HFFc6 (cell line): Measurements from ENCODE around the gene NBAS. TPM values are rescaled to one million over a fixed set of nuclear protein-coding genes. Genes with fewer than 3 reads are reported as not detected.

Experiments used
- DNase-seq: peaks from one replicate; pipeline ENCODE4 v3.0.0-alpha.2; 2018
- H3K27ac Mint-ChIP-seq: 2 replicates; pipeline ENCODE4 v1.8.0; 2020; ENCODE audit warnings: mild to moderate bottlenecking, mixed read lengths
- H3K27me3 Mint-ChIP-seq: 2 replicates; pipeline ENCODE4 v1.8.0; 2021; ENCODE audit warnings: mild to moderate bottlenecking, moderate library complexity, mixed read lengths; ENCODE audit not compliant: insufficient read depth
- H3K36me3 Mint-ChIP-seq: 2 replicates; pipeline ENCODE4 v1.8.0; 2021; ENCODE audit warnings: low read depth, mixed read lengths
- H3K4me1 Mint-ChIP-seq: 2 replicates; pipeline ENCODE4 v1.8.0; 2020; ENCODE audit warnings: low read depth, mixed read lengths
- H3K4me3 Mint-ChIP-seq: 2 replicates; pipeline ENCODE4 v1.8.0; 2020; ENCODE audit warnings: mild to moderate bottlenecking, moderate library complexity, mixed read lengths
- H3K9me3 Mint-ChIP-seq: 2 replicates; pipeline ENCODE4 v1.8.0; 2020; ENCODE audit warnings: mild to moderate bottlenecking, mixed read lengths
- total RNA-seq, 6 experiments: library from RNA; stranded (reverse); fragmentation: NEBNext Ultra II Directional; extraction: Animal tissue kit (Norgen Biotek cat#: 25700); gene quantifications; 2 replicates in 1 of 6; 3 replicates in 5 of 6; pipeline ENCODE4 v1.2.3, GENCODE V29; 2021
- TF ChIP-seq, protein P1 (sequence below): fragments of 200-600 bp; sonication (generic); IDR thresholded peaks from 2 replicates; pipeline ENCODE4 v1.5.0; 2021; ENCODE audit warnings: antibody characterized with exemption, mild to moderate bottlenecking

NBAS gene
- total RNA-seq, 6 experiments from 2014 or later = 43.5 to 54.0 (median 52.2) TPM

DNA sequence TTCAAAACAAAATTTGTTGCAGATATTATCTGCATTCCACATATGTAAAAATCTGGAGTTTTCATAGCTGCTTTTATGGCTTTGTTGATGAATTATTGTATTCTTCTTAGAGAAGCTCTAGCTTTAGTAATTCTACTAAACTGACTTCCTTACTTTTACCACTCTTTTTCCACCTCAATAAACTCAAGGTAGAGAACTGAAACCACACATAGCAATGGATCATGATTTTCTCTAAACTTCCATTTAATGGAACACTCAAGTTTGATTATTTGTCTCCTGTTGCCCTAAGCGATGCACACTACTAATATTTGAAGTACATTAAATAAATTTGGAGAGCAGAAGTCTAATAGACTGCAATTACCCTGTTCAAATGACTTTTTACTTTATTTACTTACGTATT lies 192.0 kb downstream of the NBAS start:
- Mint-ChIP-seq H3K27ac (no peak overlapping the region), H3K36me3 (peaks cover 25% of the 10 kb centered on the region), H3K4me3 (no peak overlapping the region), H3K4me1 (peaks cover 10% of the 10 kb centered on the region; the same call in 1 of the 2 replicates), H3K27me3 (no peaks in the 10 kb centered on the region), H3K9me3 (no peaks in the 10 kb centered on the region)
- TF ChIP-seq, protein P1, sequence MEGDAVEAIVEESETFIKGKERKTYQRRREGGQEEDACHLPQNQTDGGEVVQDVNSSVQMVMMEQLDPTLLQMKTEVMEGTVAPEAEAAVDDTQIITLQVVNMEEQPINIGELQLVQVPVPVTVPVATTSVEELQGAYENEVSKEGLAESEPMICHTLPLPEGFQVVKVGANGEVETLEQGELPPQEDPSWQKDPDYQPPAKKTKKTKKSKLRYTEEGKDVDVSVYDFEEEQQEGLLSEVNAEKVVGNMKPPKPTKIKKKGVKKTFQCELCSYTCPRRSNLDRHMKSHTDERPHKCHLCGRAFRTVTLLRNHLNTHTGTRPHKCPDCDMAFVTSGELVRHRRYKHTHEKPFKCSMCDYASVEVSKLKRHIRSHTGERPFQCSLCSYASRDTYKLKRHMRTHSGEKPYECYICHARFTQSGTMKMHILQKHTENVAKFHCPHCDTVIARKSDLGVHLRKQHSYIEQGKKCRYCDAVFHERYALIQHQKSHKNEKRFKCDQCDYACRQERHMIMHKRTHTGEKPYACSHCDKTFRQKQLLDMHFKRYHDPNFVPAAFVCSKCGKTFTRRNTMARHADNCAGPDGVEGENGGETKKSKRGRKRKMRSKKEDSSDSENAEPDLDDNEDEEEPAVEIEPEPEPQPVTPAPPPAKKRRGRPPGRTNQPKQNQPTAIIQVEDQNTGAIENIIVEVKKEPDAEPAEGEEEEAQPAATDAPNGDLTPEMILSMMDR = no peak
- no peak for DNase-seq

DNA sequence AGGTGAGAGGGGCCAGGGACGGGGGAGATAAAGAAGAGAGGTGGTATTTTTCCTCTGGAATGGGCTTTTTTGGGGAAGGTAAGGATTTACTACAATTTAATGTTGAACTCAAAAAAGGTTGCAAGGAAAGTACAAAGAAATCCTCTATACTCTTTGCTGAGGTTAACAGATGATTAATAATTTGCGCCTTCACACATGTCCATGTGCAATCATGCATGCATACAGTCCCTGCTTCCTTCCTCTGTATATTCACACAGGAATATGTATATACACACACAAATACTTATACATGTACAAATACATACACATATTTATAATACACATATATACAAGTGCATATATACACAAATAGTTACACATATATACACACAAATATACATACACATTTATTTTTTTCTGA lies 193.4 kb downstream of the NBAS start:
- Mint-ChIP-seq H3K27ac (no peak overlapping the region), H3K4me3 (no peak overlapping the region), H3K36me3 (peaks cover 21% of the 10 kb centered on the region), H3K4me1 (peaks cover 22% of the 10 kb centered on the region), H3K27me3 (no peaks in the 10 kb centered on the region), H3K9me3 (no peaks in the 10 kb centered on the region)
- TF ChIP-seq, protein P1 = no peak
- no peak for DNase-seq

DNA sequence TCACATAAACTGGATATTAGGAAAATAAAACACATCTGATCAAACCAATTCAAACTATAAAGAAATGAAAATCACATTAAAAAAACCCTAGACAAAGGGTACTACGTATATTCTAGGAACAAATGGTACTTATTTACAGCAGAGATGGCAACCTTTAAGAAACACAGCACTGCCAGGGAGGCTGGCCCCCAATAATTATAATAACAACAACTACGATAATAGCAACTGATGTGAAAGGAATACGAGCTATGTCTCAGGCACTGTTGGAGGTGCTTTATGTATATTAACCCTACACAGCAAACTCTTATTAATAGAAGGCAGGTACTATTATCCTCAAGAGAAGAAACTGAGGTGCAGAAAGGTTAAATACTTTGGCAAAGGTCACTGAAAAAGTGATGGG lies 193.9 kb downstream of the NBAS start:
- H3K36me3 Mint-ChIP-seq = peaks cover 21% of the 10 kb centered on the region
- no peak overlapping the region for H3K4me3 Mint-ChIP-seq
- no peaks in the 10 kb centered on the region for H3K9me3 Mint-ChIP-seq
- no peak for DNase-seq
- TF ChIP-seq, protein P1 = no peak
- no peak overlapping the region for H3K27ac Mint-ChIP-seq
- H3K4me1 Mint-ChIP-seq = peaks cover 25% of the 10 kb centered on the region
- no peaks in the 10 kb centered on the region for H3K27me3 Mint-ChIP-seq

DNA sequence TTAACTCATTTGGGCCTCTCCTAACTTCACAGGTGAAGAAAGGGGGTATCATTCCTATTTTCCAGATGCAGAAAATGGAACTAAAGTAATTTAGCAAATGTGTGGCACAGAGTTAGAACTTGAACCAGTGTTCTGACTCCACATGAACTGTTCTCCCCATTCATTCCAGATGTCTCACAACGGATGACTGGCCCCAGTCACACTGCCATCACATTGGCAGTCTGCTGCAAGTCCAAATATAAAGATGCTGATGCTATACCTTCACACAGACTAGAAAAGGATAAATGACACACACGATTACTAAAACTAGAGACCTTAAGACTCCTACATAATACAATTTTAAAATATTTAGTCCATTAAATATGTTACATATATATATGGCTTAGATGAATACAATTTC lies 195.7 kb downstream of the NBAS start:
- H3K27me3 Mint-ChIP-seq = no peaks in the 10 kb centered on the region
- H3K27ac Mint-ChIP-seq = no peak overlapping the region
- H3K4me1 Mint-ChIP-seq = peaks cover 31% of the 10 kb centered on the region
- H3K36me3 Mint-ChIP-seq = 0 out of 2 replicates have a peak, but pooled peaks cover 14% of the 10 kb centered on the region
- no peaks in the 10 kb centered on the region for H3K9me3 Mint-ChIP-seq
- no peak overlapping the region for H3K4me3 Mint-ChIP-seq
- TF ChIP-seq, protein P1 = no peak
- no peak for DNase-seq

DNA sequence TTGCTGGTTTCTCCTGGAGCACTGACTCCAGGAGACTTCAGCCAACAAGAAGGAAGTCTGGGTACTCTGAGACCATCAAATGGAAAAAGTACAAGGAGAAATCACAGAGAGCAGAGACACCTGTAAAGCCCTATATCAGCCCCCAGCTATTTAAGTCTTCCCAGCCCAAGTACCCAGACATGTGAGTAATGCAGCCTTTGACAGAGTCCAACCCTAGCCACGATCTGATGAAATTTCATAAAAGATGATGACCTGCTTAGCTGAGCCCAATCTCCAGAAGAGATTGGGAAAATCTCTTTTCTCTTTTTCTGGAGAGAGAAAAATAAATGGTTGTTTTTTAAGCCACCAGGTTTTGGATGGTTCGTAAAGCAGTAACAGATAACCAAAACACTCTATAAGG lies 196.6 kb downstream of the NBAS start:
- TF ChIP-seq, protein P1 = no peak
- H3K36me3 Mint-ChIP-seq = 0 out of 2 replicates have a peak, but pooled peaks cover 14% of the 10 kb centered on the region
- H3K4me3 Mint-ChIP-seq = no peak overlapping the region
- no peaks in the 10 kb centered on the region for H3K9me3 Mint-ChIP-seq
- no peak for DNase-seq
- H3K27ac Mint-ChIP-seq = no peak overlapping the region
- H3K27me3 Mint-ChIP-seq = no peaks in the 10 kb centered on the region
- peaks cover 40% of the 10 kb centered on the region for H3K4me1 Mint-ChIP-seq

DNA sequence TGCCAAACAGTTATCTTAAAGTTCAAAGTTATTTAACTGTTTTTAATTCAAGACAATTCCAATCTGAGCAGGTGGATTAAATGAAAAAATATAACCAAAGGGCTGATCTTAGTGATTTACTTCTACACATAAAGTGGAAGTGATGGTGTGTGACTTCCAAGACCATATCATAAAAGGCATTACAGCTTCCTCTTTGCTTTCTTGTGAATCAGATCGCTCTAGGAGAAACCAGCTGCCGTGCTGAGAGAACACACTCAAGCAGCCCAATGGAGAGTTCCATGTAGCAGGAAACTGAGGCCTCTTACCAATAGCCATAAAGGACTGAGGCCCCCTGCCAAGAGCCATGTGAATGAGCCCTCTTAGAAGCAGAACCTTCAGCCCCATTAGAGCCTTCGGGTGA lies 197.4 kb downstream of the NBAS start:
- Mint-ChIP-seq H3K27ac (no peak overlapping the region), H3K4me1 (peaks cover 47% of the 10 kb centered on the region), H3K36me3 (0 out of 2 replicates have a peak, but pooled peaks cover 14% of the 10 kb centered on the region), H3K4me3 (no peak overlapping the region), H3K27me3 (no peaks in the 10 kb centered on the region), H3K9me3 (no peaks in the 10 kb centered on the region)
- DNase-seq = no peak
- TF ChIP-seq, protein P1 = no peak
